HG02763 (cell line): ENCODE measurements around the gene BRD4.

Source experiments
- ATAC-seq: cut with Tn5 transposase; IDR thresholded peaks from one replicate; pipeline ENCODE4 v1.9.1; 2021; ENCODE audit warnings: mild to moderate bottlenecking, moderate library complexity; ENCODE audit not compliant: unreplicated experiment

Gene BRD4

DNA sequence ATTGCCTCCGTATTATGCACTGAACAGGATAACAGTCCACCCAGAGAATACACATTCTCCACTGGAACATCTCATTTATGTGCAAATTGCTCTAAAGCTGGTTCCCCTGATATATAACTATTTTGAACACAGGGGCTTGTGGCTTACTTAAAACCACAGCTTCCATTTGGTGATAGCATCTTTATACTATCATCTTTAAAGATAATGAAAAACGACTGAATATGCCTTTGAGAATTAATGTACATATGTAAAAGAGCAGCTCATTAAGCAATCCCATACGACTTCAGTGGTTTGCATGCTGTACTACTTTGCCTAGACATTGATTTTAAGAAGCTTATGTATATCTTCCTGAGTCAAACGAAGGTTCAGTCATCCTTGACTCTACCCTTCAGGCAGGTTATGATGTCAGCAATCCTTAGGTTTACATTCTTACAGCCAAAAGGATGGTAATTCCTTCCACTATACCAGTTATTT, 40.8 kb downstream of the BRD4 start:
- ATAC-seq: no peak

DNA sequence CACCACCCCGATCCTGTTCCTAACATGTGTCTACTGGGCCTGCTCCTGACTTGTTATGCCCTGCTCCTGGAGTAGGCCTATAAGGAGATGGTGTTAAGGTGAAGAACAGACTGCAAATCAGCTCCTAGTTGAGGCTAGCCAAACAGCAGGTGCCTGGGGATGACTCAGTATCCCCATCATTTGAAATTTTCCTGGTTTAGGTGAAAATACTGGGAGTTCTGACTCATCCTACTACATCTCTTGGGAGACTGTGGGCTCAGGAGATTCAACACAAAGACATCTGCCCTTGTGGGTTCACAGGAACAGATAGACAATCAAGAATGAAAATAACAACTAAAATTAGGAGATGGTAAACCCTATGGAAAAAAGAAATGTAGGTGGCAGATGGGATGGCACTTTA, 41.2 kb downstream of the BRD4 start:
- no peak for ATAC-seq

DNA sequence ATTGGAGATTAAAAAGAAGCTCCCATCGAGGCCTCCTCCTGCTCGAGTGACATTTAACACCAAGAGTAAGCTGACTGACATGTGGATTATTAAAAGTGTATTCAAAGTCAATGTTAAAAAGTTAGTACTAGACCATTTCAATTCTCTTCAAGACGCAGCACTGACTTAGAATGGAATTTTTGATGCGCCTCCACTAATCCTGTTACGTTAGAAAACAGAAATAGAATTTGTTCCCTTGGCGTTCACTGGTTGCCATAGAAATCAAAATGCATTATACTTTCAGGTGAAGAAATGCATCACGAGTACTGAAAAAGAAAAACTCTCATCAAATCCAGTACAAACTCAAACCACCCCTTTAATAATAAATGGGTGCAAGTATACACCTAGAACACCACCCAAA, 42.2 kb downstream of the BRD4 start:
- no peak for ATAC-seq

DNA sequence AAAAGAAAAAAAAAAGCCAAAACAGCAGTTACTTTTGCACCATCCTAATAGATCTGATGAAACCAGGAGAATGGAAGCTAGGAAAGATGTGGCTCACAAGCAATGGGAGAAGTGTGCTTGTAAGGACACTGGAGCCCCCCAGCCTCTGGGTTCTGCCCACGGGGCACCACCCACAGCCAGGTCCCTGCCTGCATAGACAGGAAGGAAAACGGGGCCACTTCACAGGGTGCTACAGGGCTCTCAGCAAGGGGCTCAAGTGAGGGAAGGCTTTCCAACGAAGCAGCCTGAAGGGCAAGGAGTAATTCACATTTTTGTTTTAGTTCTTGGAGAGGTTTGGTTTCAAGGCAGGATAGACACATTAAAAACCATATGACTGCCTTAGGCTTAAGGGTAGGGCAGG, 42.7 kb downstream of the BRD4 start:
- ATAC-seq: no peak

- no peak for ATAC-seq
Observed at GRCh38 chr19:15288146-15288963, 44.0 kb downstream of the BRD4 start.

GRCh38 chr19:15287496-15287895, 44.8 kb downstream of the BRD4 start:
- no peak for ATAC-seq

DNA sequence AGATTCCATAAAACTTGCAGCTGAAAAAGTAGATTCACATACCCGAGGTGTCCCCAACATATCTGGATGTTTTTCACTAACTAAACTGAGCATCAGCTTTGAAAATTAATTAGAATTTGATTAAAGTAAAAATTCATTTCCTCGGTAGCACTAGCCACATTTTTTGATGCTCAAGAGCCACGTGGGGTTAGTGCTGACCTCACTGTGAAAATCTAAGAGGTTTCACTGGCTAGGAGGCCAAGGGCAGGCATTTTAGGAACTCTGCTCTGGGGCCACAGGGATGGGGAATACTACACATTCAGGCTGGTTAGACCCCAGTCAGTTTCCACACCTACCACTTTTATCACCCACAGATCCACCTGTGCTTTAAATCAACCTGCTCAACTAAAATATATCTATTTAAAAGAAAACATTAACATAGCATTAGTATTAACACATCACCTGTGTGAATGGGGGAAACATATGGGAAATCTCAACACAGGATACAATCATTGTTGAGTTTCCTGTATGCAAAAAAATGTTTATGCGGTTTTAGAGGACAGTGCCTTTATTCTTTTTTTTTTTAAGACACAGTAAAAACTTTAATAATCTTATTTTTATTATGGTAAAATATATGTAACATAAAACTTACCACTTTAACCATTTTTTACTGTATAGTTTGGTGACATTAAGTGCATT, 45.5 kb downstream of the BRD4 start:
- ATAC-seq: no peak

- no peak for ATAC-seq
Observed at GRCh38 chr19:15285896-15286591, 46.3 kb downstream of the BRD4 start.

- no peak for ATAC-seq
Observed at GRCh38 chr19:15284896-15285295, 47.4 kb downstream of the BRD4 start.

GRCh38 chr19:15284091-15284490, 48.2 kb downstream of the BRD4 start:
- ATAC-seq: no peak

DNA sequence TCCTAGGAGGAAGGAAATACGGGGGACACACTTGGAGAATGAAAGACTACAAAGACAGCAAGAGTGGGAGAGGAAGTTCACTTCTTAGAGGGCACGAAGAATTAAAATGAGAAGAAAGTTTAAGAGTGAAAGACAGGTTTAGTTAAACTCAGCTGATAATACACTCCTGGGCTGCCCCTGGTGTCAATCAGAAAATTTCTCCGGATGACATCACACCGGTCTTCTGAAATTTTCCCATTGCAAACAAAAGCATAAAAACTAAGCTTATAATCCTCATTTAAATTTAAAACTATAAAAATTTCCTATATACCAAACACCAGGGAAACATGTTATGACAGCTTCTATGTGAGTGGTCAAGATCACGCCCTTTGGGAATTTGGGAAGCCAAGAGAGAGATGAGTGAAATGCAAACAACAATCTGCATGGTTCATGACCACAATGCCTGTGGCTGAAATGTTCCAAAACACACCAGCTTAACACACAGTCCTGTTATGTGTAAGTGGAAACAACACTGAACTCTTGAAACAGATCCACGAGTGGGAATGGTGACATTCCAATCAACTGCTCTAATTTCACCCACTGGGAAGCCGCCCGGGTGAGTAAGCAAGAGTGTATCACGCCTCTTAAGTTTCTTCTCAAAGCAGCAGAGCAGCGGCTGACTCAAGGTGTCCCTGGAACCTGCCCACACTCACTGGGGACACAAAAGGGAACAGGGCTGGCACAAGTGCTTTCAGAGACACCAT, 49.0 kb downstream of the BRD4 start:
- ATAC-seq: no peak

DNA sequence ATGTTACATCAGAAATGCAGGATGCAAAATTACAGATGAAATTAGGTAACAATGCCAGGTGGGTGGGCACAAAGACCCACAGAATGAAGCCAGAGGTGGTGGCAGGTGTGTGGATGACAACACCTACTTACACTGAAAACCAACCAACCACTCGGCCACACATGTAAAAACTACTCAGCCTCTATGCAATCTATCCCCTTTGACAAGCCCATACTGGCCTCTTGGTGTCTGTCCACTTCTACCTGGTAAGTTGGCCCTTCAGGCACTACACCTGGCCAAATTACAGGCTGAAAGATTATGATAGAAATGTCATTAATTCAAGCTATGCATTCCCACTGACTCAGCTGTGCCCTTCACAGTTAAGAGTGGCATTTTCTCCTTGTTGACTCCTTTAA, 50.0 kb downstream of the BRD4 start:
- ATAC-seq: no peak

DNA sequence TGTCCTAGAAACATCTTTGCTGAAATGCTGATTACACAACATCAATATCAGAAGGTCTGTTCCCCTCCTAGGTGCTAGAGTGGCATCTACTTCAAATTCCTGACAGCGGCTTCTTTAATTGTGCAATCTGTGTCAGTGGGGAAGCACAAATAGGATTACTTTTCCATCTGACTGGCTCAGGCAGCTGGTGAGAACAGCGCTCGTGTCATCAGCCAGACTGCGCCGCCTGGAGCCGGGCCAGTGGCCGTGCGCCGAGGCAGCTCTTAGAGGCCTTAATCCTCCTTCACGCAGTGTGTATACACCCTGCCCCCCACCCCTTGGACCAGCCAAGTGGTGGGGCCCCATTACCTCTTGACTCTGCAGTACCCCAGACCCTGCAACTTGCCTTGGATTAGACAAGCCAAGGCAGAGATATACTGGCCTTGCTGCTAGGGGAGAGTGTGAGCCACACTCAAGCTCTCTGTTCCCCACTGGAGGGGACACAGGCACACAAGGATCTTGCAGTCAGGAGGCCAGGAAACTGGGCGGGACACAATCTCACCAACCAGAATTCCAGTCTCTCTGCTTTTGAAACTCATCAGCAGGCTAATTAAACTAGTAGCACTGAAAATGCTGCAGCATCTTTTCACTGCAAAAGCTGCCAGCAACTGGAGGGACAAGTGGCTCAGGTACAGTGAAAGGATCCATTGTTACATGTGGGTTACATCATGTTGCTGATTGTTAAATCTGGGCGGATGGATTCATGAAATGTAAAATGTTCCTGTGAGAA, 51.2 kb downstream of the BRD4 start:
- no peak for ATAC-seq

GRCh38 chr19:15280048-15280725, 52.2 kb downstream of the BRD4 start:
- ATAC-seq: no peak

DNA sequence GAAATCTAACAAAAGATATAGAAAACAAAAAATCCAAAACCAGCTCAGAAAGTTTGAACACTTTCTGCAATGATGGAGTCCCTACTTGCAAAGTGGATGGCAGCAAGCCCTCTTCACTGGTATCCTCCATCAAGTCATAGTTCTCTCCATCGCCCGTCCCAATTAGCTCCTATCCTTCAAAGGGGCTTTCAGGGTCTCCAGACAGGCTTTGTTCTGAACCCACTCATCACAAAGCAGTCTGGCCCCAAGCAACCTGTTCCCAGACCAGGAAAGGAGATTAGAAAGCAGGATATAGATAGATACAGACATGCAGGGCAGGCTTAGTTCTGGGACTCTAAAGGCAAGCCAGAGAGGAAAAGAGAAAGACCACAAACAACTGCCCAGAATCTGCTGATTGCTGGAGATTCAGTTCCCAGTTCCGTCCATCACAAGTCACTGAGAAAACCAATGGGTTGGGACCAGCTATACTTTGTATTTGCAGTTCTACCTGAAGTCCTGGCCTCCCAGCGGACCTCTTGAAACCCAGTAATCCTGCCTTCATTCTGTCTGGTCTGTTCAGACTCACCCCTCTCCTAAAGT, 52.9 kb downstream of the BRD4 start:
- ATAC-seq: no peak

DNA sequence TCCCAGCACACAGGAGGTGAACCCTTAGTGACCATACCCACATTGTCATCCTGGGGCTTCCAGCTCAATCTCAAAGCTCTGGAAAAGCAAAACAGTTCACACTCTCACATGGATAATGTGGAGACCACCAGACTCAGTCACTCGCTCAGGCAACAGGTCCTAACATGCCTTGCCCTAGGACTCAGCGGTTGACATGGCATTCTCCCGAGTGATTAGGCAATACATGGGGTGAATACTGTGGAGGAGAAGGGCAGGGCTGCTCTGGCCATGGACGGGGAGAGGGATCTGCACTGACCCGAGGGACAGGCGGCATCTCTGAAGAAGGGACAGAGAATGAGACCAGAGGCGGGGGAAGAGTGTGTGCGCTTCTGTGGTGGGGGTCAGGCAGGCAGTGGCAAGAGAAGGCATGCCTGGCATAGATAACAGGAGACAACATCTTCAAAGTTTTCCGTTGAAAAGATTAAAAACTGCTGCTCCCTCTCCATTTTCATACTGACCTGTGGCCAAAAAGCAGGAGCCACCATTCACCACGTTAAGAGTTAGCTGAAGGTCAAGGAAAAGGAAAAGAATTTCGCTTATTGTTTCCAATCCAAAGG, 55.6 kb downstream of the BRD4 start:
- no peak for ATAC-seq

DNA sequence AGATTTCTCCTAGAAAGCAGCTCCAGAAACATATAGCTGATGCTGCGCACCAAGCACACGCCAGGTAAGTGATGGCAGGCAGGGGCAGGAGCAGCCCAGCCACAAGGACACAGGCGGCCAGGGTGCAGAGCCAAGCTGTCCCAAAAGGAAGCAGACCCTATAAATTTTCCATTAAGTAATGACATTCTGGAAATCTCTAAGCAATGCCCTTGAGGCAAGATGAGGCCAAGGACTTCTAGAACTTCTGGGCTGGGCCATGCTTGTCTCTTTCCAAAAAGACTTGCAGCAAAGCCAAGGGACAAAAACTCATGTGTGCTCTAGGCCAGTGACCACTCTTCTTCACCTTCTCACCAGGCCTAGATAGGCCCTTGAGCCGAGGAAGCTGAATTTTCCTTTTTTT, 57.9 kb downstream of the BRD4 start:
- ATAC-seq: no peak

GRCh38 chr19:15269806-15270205, 62.5 kb downstream of the BRD4 start:
- no peak for ATAC-seq

DNA sequence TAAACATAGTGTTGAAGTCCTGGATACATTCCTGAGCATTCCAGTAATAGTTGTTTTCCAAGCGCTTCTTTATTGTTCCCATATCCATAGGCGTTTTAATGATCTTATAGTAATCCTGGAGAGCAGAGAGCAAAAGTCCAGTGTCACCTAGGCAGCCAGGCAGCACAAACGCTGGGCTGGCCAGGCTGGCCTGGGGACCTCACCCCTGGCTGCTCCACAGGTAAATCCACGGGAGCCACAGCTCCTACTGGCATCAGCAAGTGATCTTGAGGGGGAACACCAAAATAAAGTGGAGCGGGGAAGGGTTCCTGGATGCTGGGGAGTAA, 63.4 kb downstream of the BRD4 start:
- no peak for ATAC-seq
